GM18951 (cell line): ENCODE results near the gene OPTC.

ENCODE experiments used
- POLR2A ChIP-seq: IDR thresholded peaks from 4 replicates; pipeline ENCODE4 v1.6.1; 2011; ENCODE audit warnings: mild to moderate bottlenecking; ENCODE audit not compliant: insufficient read length, insufficient read depth; ENCODE audit errors: extremely low read depth
- in situ Hi-C: fragments of 300-500 bp; cut with MboI; formaldehyde crosslinking; loops from one replicate; pipeline ENCODE4 v1.12.0; 2022; ENCODE audit warnings: low sequenced_read_pairs, mixed read lengths, inconsistent platforms; ENCODE audit not compliant: unreplicated experiment

The OPTC gene

DNA sequence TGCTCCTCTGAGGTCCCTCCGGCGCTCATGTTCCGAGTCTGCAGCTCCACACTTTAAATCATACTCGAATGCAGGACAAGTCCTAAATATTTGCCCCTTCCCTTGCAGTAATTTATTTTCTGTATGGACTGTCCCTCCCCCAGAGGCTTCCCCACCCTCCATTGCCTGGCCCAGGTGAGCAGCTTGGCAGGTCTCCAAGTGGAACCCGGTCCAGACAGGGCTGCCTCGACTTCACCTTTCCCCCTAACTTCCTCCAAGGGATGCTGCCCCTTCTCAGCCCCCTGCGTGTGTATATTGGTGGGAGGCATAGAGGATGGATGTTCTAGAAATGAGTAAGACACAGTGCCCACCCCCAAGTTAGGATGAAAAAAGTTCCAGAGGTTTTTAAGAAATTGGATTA, 5.4 kb upstream of the OPTC start:
- in situ Hi-C loops: loop anchor here (5.0 kb wide), 1 partner anchor 216 kb away; no protein-coding TSS in a partner anchor
- TF ChIP-seq POLR2A: no peak

DNA sequence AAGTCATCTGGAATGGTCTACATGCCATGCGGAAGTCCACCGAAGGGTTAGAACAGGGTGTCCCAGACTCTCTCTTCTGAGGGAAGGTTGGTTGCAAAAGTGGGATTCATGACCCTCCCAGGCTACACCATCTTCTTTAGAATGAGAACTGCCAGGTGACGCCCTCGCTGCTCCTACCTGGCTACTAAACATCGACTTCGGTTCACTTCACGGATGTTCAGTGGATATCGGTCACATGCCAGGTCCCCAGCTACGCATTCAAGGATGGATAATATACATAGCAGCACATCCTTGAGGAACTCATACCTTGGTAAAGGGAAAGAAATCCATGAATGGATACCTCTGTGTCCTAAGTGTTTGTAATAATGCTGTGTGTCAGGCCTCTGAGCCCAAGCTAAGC, 3.3 kb upstream of the OPTC start:
- TF ChIP-seq POLR2A: no peak
- in situ Hi-C loops: no loop called here

- in situ Hi-C loops: no loop called here
- TF ChIP-seq POLR2A: no peak
Measured at GRCh38 chr1:203491664-203492063, 2.3 kb upstream of the OPTC start.

- no peak for TF ChIP-seq POLR2A
- in situ Hi-C loops: no loop called here
Measured at GRCh38 chr1:203492082-203492747, 1.7 kb upstream of the OPTC start.

GRCh38 chr1:203492748-203493130, 1.2 kb upstream of the OPTC start:
- TF ChIP-seq POLR2A: no peak
- in situ Hi-C loops: no loop called here

DNA sequence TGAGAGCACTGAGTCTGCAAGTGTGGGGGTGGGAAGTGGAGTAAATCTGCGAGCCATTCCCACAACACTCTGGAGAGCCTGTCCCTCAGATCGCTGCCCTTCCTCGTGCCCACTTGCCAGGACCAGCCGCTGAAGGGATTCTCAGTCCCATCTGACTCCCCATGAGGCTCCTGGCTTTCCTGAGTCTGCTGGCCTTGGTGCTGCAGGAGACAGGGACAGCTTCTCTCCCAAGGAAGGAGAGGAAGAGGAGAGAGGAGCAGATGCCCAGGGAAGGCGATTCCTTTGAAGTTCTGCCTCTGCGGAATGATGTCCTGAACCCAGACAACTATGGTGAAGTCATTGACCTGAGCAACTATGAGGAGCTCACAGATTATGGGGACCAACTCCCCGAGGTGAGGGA, 1.9 kb downstream of the OPTC start:
- no peak for TF ChIP-seq POLR2A
- in situ Hi-C loops: no loop called here

DNA sequence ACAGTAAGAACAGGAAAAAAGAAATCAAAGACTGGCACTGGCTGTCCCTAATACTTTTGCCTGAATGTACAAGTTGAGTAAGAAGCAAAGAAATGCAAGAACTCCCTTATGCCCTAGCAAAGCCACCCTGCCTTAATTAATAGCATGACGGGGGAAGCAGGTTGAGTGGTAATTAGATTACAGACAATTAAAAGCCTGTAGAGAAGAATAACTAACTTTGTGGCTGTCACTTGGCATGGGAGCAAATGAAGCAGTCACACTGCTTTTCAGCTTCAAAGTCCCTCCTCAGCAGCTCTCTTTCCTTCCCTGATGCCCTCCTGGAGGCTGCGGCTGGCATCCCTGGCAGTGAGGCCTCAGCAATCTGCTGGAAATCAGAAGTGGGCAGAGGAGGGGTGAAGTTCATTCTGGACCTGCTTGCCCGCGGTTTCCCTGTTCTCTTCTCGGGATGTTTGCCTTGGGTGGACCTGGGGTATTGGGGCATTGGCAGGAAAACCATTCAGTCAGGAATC, 3.4 kb downstream of the OPTC start:
- in situ Hi-C loops: no loop called here
- TF ChIP-seq POLR2A: no peak

DNA sequence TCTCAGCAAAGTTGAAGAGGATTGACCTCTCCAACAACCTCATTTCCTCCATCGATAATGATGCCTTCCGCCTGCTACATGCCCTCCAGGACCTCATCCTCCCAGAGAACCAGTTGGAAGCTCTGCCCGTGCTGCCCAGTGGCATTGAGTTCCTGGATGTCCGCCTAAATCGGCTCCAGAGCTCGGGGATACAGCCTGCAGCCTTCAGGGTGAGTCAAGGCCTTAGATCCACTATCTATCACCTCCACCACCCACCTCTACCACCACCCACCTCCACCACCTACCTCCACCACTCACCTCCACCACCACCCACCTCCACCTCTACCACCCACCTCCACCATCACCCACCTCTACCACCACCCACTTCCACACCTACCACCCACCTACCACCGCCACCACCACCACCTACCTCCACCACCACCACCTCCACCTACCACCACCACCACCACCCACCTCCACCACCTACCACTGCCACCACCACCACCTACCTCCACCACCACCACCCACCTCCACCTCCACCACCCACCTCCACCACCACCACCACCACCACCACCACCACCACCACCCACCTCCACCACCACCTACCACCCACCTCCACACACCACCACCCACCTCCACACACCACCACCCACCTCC, 5.8 kb downstream of the OPTC start:
- in situ Hi-C loops: loop anchor here (10.0 kb wide), 1 partner anchor 205 kb away; no protein-coding TSS in a partner anchor
- no peak for TF ChIP-seq POLR2A

GRCh38 chr1:203500279-203500678, 6.3 kb downstream of the OPTC start:
- in situ Hi-C loops: loop anchor here (10.0 kb wide), 1 partner anchor 205 kb away; no protein-coding TSS in a partner anchor
- no peak for TF ChIP-seq POLR2A

- in situ Hi-C loops: loop anchor here (10.0 kb wide), 1 partner anchor 201 kb away; no protein-coding TSS in a partner anchor
Measured at GRCh38 chr1:203503836-203504235, 9.9 kb downstream of the OPTC start.

GRCh38 chr1:203504400-203505250, 10.7 kb downstream of the OPTC start:
- TF ChIP-seq POLR2A: no peak
- in situ Hi-C loops: loop anchor here (10.0 kb wide), 1 partner anchor 200 kb away; no protein-coding TSS in a partner anchor

More at GRCh38 chr1:203503836-203504235, 9.9 kb downstream of the OPTC start:
- no peak for TF ChIP-seq POLR2A

- in situ Hi-C loops: loop anchor here (10.0 kb wide), 1 partner anchor 199 kb away; no protein-coding TSS in a partner anchor
- TF ChIP-seq POLR2A: no peak
Measured at GRCh38 chr1:203505526-203506204, 11.7 kb downstream of the OPTC start.
